Measurements from ENCODE around the gene NXPE4.

GRCh38 chr11:114566276-114566675 lies 29.3 kb downstream of the NXPE4 start:
- TF ChIP-seq EZH2 (IDR thresholded peaks at IDR 0.05; ENCODE audit: borderline replicate concordance, low read length) (no peak), CTCF (IDR thresholded peaks at IDR 0.05; ENCODE audit: low read length) (no peak)

All from OCI-LY1 (cell line).